ENCODE results near the gene SRP14. TPM values are rescaled to one million over a fixed set of nuclear protein-coding genes. Genes with fewer than 3 reads are reported as not detected.

SRP14 gene
- total RNA-seq, 1 donor from 2014 or later: 235 TPM

DNA sequence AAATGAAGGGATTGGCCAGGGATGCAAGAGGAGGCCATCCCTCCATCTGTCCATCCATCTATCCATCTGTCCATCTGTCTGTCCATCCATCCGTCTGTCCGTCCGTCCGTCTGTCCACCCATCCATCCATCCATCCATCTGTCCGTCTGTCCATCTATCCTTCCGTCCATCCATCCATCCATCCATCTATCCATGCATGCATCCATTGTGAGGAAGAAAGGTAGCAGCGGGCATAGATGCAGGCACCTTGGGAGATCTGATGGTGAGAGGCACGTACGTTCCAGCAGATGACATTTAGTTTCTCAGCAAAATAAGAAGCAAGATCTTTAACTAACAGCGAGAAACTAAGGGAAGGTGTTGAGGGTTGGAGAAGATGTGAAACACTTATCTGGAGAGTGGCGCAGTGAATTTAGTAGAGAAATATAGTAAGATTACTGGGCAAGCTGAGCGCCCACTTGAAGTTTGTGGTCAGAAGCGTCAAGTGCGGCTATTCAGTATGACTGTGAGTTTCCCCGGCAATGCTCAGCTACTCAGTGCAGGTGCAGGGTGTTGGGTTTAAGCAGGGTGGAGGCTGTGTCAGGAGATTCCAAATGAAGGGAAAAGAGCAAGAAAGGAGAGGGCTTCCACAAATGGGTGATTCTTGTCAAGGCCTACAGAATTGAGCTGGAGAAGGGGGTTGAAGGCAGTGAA is 22.4 kb upstream of the SRP14 start:
- Mint-ChIP-seq H3K4me3 (ENCODE audit: unreplicated experiment) (no peak overlapping the region), H3K27me3 (ENCODE audit: unreplicated experiment) (peaks cover 5% of the 10 kb centered on the region), H3K36me3 (ENCODE audit: low read depth, unreplicated experiment) (peaks cover 7% of the 10 kb centered on the region), H3K9me3 (ENCODE audit: unreplicated experiment) (no peaks in the 10 kb centered on the region), H3K4me1 (ENCODE audit: unreplicated experiment) (peaks cover 19% of the 10 kb centered on the region), H3K27ac (ENCODE audit: unreplicated experiment) (no peak overlapping the region)
- DNase-seq (ENCODE audit: low spot score): no peak
- TF ChIP-seq, protein P1, sequence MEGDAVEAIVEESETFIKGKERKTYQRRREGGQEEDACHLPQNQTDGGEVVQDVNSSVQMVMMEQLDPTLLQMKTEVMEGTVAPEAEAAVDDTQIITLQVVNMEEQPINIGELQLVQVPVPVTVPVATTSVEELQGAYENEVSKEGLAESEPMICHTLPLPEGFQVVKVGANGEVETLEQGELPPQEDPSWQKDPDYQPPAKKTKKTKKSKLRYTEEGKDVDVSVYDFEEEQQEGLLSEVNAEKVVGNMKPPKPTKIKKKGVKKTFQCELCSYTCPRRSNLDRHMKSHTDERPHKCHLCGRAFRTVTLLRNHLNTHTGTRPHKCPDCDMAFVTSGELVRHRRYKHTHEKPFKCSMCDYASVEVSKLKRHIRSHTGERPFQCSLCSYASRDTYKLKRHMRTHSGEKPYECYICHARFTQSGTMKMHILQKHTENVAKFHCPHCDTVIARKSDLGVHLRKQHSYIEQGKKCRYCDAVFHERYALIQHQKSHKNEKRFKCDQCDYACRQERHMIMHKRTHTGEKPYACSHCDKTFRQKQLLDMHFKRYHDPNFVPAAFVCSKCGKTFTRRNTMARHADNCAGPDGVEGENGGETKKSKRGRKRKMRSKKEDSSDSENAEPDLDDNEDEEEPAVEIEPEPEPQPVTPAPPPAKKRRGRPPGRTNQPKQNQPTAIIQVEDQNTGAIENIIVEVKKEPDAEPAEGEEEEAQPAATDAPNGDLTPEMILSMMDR (IDR thresholded peaks at IDR 0.05; ENCODE audit: unreplicated experiment): no peak

DNA sequence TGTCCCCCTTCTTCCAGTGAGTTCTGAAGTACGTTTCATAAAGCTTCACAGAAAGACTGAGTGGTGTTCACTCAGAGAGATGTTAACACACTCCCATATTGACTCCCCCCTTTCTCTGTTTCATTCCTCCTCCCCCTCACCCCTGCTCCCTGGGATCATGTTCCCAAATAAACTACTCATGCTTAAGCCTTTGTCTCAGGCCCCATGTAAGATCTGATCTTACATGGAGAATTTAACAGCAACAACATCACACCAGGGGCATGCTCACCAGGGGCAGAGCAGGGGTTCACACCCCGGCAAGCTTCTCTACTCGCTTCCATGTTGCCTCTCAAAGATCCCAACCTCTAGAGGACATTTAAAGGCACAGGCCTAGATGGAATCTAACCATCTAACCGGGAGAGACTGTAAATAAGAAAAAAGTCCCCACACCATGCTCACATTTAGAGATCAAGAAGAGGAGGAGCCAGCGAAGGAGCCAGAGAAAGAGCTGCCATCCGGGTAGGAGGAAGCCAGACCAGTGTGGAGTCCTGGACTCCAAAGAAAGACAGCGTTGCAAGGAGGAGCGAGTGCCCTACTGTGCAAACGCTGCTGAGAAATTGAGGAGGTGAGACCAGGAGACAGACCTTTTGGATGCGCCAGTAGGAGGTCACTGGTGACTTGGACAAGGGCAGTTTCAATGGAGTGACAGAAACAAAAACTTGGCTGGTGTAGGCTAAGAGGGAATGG is 21.4 kb upstream of the SRP14 start:
- peaks cover 7% of the 10 kb centered on the region for H3K36me3 Mint-ChIP-seq (ENCODE audit: low read depth, unreplicated experiment)
- TF ChIP-seq, protein P1 (IDR thresholded peaks at IDR 0.05; ENCODE audit: unreplicated experiment): no peak
- DNase-seq (ENCODE audit: low spot score): no peak
- H3K27me3 Mint-ChIP-seq (ENCODE audit: unreplicated experiment): peaks cover 5% of the 10 kb centered on the region
- no peak overlapping the region for H3K4me3 Mint-ChIP-seq (ENCODE audit: unreplicated experiment)
- peaks cover 19% of the 10 kb centered on the region for H3K4me1 Mint-ChIP-seq (ENCODE audit: unreplicated experiment)
- H3K27ac Mint-ChIP-seq (ENCODE audit: unreplicated experiment): no peak overlapping the region
- no peaks in the 10 kb centered on the region for H3K9me3 Mint-ChIP-seq (ENCODE audit: unreplicated experiment)

DNA sequence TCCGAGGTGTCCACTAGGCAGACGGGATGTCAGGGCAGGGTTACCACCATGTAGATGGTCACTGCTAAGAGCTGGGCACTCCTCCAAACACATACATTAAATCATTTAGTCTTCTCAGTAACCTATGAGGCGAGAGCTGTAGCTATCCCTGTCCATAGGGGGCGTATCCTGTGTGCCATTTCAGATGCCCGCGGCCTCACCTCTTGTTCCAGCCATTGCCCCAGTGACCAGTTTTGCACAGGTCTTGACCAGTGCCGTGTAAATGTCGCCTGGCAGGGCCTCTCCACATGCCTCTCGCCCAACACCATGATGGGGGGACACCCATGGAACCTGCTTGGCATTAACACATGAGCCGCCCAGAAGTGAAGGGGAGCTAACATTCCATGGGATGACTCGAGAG is 20.8 kb upstream of the SRP14 start:
- Mint-ChIP-seq H3K36me3 (ENCODE audit: low read depth, unreplicated experiment) (peaks cover 7% of the 10 kb centered on the region), H3K27me3 (ENCODE audit: unreplicated experiment) (peaks cover 5% of the 10 kb centered on the region), H3K4me3 (ENCODE audit: unreplicated experiment) (no peak overlapping the region), H3K27ac (ENCODE audit: unreplicated experiment) (no peak overlapping the region), H3K9me3 (ENCODE audit: unreplicated experiment) (no peaks in the 10 kb centered on the region), H3K4me1 (ENCODE audit: unreplicated experiment) (peaks cover 19% of the 10 kb centered on the region)
- TF ChIP-seq, protein P1 (IDR thresholded peaks at IDR 0.05; ENCODE audit: unreplicated experiment): no peak
- no peak for DNase-seq (ENCODE audit: low spot score)

DNA sequence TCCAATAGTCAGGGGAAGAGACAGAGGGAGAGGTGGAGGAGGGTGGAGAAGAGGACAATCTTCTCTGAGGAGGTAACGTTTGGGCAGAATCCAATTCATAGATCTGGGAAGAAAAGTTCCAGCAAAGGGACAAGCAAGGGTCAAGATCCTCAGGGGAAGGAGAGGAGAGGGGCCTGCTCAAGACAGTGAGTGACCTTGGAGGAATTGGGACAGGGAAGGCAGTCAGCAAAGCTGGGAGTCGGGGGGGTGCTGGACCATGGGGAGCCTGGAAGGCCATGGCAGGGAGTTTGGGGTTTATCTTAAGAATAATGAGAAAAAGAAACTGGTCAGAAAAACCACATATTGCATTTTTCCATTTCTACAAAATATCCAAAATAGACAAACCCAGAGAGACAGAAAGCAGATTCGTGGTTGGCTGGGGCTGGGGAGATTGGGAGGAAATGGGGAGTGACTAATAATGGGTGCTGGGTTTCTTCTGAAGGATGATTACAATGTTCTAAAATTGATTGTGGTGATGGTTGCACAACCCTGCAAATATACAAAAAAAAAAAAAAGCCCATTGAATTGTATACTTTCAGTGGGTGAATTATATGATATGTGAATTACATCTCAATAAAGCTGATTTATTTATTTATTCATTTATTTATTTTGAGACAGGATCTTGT is 19.6 kb upstream of the SRP14 start:
- DNase-seq (ENCODE audit: low spot score): no peak
- Mint-ChIP-seq H3K4me1 (ENCODE audit: unreplicated experiment) (peaks cover 8% of the 10 kb centered on the region), H3K4me3 (ENCODE audit: unreplicated experiment) (no peak overlapping the region), H3K36me3 (ENCODE audit: low read depth, unreplicated experiment) (peaks cover 9% of the 10 kb centered on the region), H3K9me3 (ENCODE audit: unreplicated experiment) (no peaks in the 10 kb centered on the region), H3K27me3 (ENCODE audit: unreplicated experiment) (peaks cover 2% of the 10 kb centered on the region), H3K27ac (ENCODE audit: unreplicated experiment) (no peak overlapping the region)
- TF ChIP-seq, protein P1 (IDR thresholded peaks at IDR 0.05; ENCODE audit: unreplicated experiment): no peak
